HEK293 (cell line): ENCODE measurements around the gene FERMT1.

ENCODE experiments used
- SALL2 ChIP-seq: fragments of 450-650 bp; formaldehyde crosslinking; IDR thresholded peaks from 2 replicates; pipeline ENCODE4 v1.5.0; 2017; ENCODE audit warnings: missing biosample characterization, mild to moderate bottlenecking, missing genetic modification characterization, borderline replicate concordance
- SCRT1 ChIP-seq: fragments of 450-650 bp; formaldehyde crosslinking; IDR thresholded peaks from 2 replicates; pipeline ENCODE4 v1.5.1; 2016; ENCODE audit warnings: missing biosample characterization, missing genetic modification characterization, borderline replicate concordance
- YY1 ChIP-seq: fragments of 450-650 bp; formaldehyde crosslinking; IDR thresholded peaks from 2 replicates; pipeline ENCODE4 v1.5.1; 2018; ENCODE audit warnings: missing biosample characterization, missing genetic modification characterization
- ZBTB20 ChIP-seq: fragments of 450-650 bp; formaldehyde crosslinking; IDR thresholded peaks from 2 replicates; pipeline ENCODE4 v1.5.1; 2016; ENCODE audit warnings: missing biosample characterization, missing genetic modification characterization
- ZBTB7A ChIP-seq: fragments of 450-650 bp; formaldehyde crosslinking; IDR thresholded peaks from 2 replicates; pipeline ENCODE4 v1.5.1; 2016; ENCODE audit warnings: low read depth, missing biosample characterization, missing genetic modification characterization
- ZNF140 ChIP-seq: fragments of 450-650 bp; formaldehyde crosslinking; IDR thresholded peaks from 2 replicates; pipeline ENCODE4 v1.5.1; 2016; ENCODE audit warnings: missing biosample characterization, missing genetic modification characterization
- ZNF155 ChIP-seq: fragments of 450-650 bp; formaldehyde crosslinking; IDR thresholded peaks from 2 replicates; pipeline ENCODE4 v1.5.1; 2016; ENCODE audit warnings: missing biosample characterization, missing genetic modification characterization
- ZNF777 ChIP-seq: fragments of 450-650 bp; formaldehyde crosslinking; IDR thresholded peaks from 2 replicates; pipeline ENCODE4 v1.5.1; 2017; ENCODE audit warnings: missing biosample characterization, missing genetic modification characterization, borderline replicate concordance
- TF ChIP-seq, protein P1 (sequence below): fragments of 450-650 bp; formaldehyde crosslinking; IDR thresholded peaks from 2 replicates; pipeline ENCODE4 v1.5.1; 2016; ENCODE audit warnings: missing biosample characterization, missing genetic modification characterization, low read depth
- TF ChIP-seq, protein P2 (sequence below): fragments of 450-650 bp; formaldehyde crosslinking; IDR thresholded peaks from 2 replicates; pipeline ENCODE4 v1.5.1; 2016; ENCODE audit warnings: missing biosample characterization, missing genetic modification characterization

DNA sequence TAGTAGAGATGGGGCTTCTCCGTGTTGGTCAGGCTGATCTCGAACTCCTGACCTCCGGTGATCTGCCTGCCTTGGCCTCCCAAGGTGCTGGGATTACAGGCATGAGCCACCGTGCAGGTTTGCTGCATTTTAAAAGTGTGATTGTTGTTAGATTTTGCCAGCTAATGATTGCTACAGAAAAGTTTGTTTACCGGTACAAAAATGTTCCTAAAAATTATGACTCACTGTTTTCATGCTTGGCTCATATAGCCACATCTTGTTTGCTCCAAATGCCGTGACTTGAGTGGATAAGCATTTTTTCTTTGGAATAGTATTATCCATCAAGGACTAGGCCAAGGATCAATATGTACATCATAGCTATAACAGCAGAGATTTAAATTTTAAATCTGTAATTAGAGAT lies 93.3 kb downstream of the FERMT1 start:
- TF ChIP-seq ZBTB20 (tag by site-specific recombination) (no peak), SCRT1 (tag by site-specific recombination) (no peak), YY1 (tag by site-specific recombination) (no peak), ZNF777 (tag by site-specific recombination) (no peak), ZNF140 (no peak), SALL2 (tag by site-specific recombination) (no peak), ZBTB7A (no peak), ZNF155 (tag by site-specific recombination) (no peak)
- TF ChIP-seq, protein P1, sequence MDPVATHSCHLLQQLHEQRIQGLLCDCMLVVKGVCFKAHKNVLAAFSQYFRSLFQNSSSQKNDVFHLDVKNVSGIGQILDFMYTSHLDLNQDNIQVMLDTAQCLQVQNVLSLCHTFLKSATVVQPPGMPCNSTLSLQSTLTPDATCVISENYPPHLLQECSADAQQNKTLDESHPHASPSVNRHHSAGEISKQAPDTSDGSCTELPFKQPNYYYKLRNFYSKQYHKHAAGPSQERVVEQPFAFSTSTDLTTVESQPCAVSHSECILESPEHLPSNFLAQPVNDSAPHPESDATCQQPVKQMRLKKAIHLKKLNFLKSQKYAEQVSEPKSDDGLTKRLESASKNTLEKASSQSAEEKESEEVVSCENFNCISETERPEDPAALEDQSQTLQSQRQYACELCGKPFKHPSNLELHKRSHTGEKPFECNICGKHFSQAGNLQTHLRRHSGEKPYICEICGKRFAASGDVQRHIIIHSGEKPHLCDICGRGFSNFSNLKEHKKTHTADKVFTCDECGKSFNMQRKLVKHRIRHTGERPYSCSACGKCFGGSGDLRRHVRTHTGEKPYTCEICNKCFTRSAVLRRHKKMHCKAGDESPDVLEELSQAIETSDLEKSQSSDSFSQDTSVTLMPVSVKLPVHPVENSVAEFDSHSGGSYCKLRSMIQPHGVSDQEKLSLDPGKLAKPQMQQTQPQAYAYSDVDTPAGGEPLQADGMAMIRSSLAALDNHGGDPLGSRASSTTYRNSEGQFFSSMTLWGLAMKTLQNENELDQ (tag by site-specific recombination), result no peak
- TF ChIP-seq, protein P2, sequence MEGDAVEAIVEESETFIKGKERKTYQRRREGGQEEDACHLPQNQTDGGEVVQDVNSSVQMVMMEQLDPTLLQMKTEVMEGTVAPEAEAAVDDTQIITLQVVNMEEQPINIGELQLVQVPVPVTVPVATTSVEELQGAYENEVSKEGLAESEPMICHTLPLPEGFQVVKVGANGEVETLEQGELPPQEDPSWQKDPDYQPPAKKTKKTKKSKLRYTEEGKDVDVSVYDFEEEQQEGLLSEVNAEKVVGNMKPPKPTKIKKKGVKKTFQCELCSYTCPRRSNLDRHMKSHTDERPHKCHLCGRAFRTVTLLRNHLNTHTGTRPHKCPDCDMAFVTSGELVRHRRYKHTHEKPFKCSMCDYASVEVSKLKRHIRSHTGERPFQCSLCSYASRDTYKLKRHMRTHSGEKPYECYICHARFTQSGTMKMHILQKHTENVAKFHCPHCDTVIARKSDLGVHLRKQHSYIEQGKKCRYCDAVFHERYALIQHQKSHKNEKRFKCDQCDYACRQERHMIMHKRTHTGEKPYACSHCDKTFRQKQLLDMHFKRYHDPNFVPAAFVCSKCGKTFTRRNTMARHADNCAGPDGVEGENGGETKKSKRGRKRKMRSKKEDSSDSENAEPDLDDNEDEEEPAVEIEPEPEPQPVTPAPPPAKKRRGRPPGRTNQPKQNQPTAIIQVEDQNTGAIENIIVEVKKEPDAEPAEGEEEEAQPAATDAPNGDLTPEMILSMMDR (tag by site-specific recombination), result no peak
